Lung (tissue), 12 donors: Measurements from ENCODE around the gene MTFR2. TPM values are rescaled to one million over a fixed set of nuclear protein-coding genes. Genes with fewer than 3 reads are reported as not detected.

Experiments
- ATAC-seq: fragments of 200-7000 bp; cut with Tn5 transposase; one replicate; pipeline ENCODE4 v1.9.1; 2020; ENCODE audit warnings: moderate number of reproducible peaks; ENCODE audit not compliant: insufficient read depth, low FRiP score
- DNase-seq, 3 donors: peaks; one replicate each; pipeline ENCODE4 v3.0.0-alpha.2; 2013 to 2017
- H3K27ac ChIP-seq, 2 donors: one replicate each; pipeline ENCODE4 v1.5.1; 2013; ENCODE audit warnings: mild to moderate bottlenecking in 2 of 2, moderate library complexity in 2 of 2, control low read depth in 1 of 2, inconsistent platforms in 1 of 2, low read depth in 1 of 2, low read length in 1 of 2
- H3K27me3 ChIP-seq, 3 donors: one replicate each; pipeline ENCODE4 v1.5.1; 2013; ENCODE audit warnings: low read length in 2 of 3; ENCODE audit not compliant: control insufficient read depth in 3 of 3, insufficient read depth in 3 of 3
- H3K36me3 ChIP-seq, 4 donors: one replicate each; pipeline ENCODE4 v1.5.1; 2013; ENCODE audit warnings: low read length in 4 of 4, mild to moderate bottlenecking in 1 of 4, moderate library complexity in 1 of 4; ENCODE audit not compliant: control insufficient read depth in 4 of 4, insufficient read depth in 4 of 4
- H3K4me1 ChIP-seq, 5 donors: one replicate each; pipeline ENCODE4 v1.5.1; 2013; ENCODE audit warnings: low read length in 5 of 5, mild to moderate bottlenecking in 2 of 5, moderate library complexity in 1 of 5; ENCODE audit not compliant: control insufficient read depth in 5 of 5, insufficient read depth in 5 of 5
- H3K4me3 ChIP-seq: one replicate; pipeline ENCODE4 v1.5.1; 2013; ENCODE audit warnings: mild to moderate bottlenecking, control low read depth, moderate library complexity
- H3K9ac ChIP-seq, 2 donors: one replicate each; pipeline ENCODE4 v1.5.1; 2013; ENCODE audit warnings: low read length in 2 of 2, control low read depth in 1 of 2; ENCODE audit not compliant: insufficient read depth in 1 of 2
- H3K9me3 ChIP-seq, 4 donors: one replicate each; pipeline ENCODE4 v1.5.1; 2013; ENCODE audit warnings: low read length in 3 of 4, mild to moderate bottlenecking in 1 of 4, moderate library complexity in 1 of 4; ENCODE audit not compliant: control insufficient read depth in 4 of 4, insufficient read depth in 3 of 4
- WGBS, 2 donors: extraction: QIAGEN DNeasy Blood & Tissue Kit; methylation state at CpG; one replicate each; pipeline ENCODE4 v1.1.7; 2013; 5-methylcytosine and 5-hydroxymethylcytosine counted together
- polyA plus RNA-seq, 2 donors: library from polyadenylated mRNA; stranded (reverse); fragments of 200-250 nt; gene quantifications; one replicate each; pipeline ENCODE4 v1.2.1, GENCODE V29; 2013
- total RNA-seq, 2 donors: library from RNA; depleted of rRNA in 1 of 2; stranded (reverse); fragments of >200 nt in 1 of 2; gene quantifications; one replicate each; pipeline ENCODE4 v1.2.1, GENCODE V29; 2014 to 2021
- TF ChIP-seq, protein P1 (sequence below): IDR thresholded peaks from 2 replicates; pipeline ENCODE4 v1.5.1; 2012; ENCODE audit warnings: mild to moderate bottlenecking; ENCODE audit errors: control extremely low read depth, extremely low read depth
- donor health status: control.
- donor health status: control.
- donor health status: Bipolar disorder and iron deficiency.
- donor health status: healthy.
- donor health status: DM: yes; HTN: yes; CAD: no.

MTFR2 gene
- total and polyA plus RNA-seq, 4 donors, result 0.65 to 2.3 (median 1.3) TPM

DNA sequence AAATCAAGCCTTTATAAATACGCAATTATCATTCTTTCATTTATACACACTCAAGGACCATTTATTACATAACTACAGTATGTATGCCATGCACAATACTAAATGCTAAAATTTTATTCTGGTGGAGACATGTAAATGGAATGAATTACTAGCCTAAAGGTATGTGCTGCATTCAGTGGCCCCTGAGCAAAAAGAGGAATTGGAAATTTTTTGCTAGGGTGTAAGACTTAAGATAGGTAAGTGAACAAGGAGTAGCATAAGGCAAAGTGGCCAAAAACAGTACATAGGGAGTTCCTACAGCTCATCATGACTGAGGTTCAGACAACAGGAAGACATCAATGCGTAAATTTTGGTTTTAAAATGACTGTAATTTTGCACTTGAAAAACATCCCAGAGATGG, 2.3 kb upstream of the MTFR2 start:
- no peak overlapping the region for H3K4me3 ChIP-seq
- 73 to 74% methylated on average over 2 of the region's 2 CpGs for WGBS, 2 donors
- H3K4me1 ChIP-seq, result peaks cover 0 to 10% (median 5%) of the 10 kb centered on the region in 5 donors
- H3K27me3 ChIP-seq, result no peaks in the 10 kb centered on the region
- H3K27ac ChIP-seq, result no peak overlapping the region
- peaks cover 0 to 6% (median 2%) of the 10 kb centered on the region in 4 donors for H3K36me3 ChIP-seq
- DNase-seq (no peak), ATAC-seq (no peak)
- TF ChIP-seq, protein P1, sequence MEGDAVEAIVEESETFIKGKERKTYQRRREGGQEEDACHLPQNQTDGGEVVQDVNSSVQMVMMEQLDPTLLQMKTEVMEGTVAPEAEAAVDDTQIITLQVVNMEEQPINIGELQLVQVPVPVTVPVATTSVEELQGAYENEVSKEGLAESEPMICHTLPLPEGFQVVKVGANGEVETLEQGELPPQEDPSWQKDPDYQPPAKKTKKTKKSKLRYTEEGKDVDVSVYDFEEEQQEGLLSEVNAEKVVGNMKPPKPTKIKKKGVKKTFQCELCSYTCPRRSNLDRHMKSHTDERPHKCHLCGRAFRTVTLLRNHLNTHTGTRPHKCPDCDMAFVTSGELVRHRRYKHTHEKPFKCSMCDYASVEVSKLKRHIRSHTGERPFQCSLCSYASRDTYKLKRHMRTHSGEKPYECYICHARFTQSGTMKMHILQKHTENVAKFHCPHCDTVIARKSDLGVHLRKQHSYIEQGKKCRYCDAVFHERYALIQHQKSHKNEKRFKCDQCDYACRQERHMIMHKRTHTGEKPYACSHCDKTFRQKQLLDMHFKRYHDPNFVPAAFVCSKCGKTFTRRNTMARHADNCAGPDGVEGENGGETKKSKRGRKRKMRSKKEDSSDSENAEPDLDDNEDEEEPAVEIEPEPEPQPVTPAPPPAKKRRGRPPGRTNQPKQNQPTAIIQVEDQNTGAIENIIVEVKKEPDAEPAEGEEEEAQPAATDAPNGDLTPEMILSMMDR, result no peak
- H3K9ac ChIP-seq, result no peak overlapping the region
- no peaks in the 10 kb centered on the region for H3K9me3 ChIP-seq

DNA sequence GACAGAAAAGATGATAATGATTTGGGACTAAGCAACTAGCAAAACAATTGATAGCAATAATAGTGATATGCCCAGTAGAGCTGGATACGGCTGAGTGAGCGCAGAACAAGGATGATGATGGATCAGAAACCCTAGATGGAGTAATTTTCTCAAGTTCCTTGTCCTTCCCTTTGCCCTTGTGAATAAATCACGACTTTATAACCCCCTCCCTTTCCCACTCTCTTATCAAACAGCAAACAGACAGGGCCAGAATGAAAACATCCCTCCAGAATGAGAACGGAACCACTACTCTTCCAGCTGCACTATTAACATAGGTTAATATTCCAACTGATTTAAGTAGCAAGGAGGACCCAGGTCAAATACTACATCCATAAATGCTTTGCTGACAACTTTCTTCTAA, 1.3 kb upstream of the MTFR2 start:
- WGBS, 2 donors, result 37 to 43% methylated on average over 4 of the region's 4 CpGs
- DNase-seq (no peak), ATAC-seq (no peak)
- no peak overlapping the region for H3K4me3 ChIP-seq
- H3K36me3 ChIP-seq, result no peaks in the 10 kb centered on the region
- H3K9me3 ChIP-seq, result no peaks in the 10 kb centered on the region
- H3K9ac ChIP-seq, result no peak overlapping the region
- H3K4me1 ChIP-seq, result peaks cover 0 to 10% (median 5%) of the 10 kb centered on the region in 5 donors
- no peak overlapping the region for H3K27ac ChIP-seq
- H3K27me3 ChIP-seq, result no peaks in the 10 kb centered on the region
- TF ChIP-seq, protein P1, result no peak

DNA sequence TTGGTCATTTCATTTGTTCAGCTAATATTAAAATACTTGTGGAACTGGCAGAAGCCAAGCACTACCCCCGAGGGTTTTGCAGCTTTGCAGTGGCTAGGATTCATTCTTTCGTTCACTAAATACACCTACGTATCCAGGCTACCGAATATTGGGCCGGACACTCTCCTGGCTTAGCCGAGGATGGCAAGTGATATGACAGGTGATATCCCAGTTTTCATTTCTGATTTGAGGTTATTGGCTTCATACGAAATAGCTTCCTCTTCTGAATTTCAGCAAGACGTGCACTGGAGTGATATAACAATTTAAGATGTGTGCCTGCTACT, 536 bp upstream of the MTFR2 start:
- WGBS, 2 donors, result 1% methylated on average over 8 of the region's 8 CpGs

More for the DNA sequence above, 536 bp upstream of the MTFR2 start:
- H3K4me1 ChIP-seq, result peaks cover 0 to 10% (median 5%) of the 10 kb centered on the region in 5 donors
- no peaks in the 10 kb centered on the region for H3K9me3 ChIP-seq
- peak overlapping the region; percentile 21 to 54 for H3K27ac ChIP-seq
- no peaks in the 10 kb centered on the region for H3K27me3 ChIP-seq
- peak overlapping the region in 1 of 2 donors; percentile 84 for H3K9ac ChIP-seq
- ATAC-seq (no peak), DNase-seq (no peak)
- TF ChIP-seq, protein P1, result no peak
- H3K36me3 ChIP-seq, result no peaks in the 10 kb centered on the region
- peak overlapping the region; percentile 33 for H3K4me3 ChIP-seq
